ENCODE measurements around the gene CPNE9.

The CPNE9 gene

DNA sequence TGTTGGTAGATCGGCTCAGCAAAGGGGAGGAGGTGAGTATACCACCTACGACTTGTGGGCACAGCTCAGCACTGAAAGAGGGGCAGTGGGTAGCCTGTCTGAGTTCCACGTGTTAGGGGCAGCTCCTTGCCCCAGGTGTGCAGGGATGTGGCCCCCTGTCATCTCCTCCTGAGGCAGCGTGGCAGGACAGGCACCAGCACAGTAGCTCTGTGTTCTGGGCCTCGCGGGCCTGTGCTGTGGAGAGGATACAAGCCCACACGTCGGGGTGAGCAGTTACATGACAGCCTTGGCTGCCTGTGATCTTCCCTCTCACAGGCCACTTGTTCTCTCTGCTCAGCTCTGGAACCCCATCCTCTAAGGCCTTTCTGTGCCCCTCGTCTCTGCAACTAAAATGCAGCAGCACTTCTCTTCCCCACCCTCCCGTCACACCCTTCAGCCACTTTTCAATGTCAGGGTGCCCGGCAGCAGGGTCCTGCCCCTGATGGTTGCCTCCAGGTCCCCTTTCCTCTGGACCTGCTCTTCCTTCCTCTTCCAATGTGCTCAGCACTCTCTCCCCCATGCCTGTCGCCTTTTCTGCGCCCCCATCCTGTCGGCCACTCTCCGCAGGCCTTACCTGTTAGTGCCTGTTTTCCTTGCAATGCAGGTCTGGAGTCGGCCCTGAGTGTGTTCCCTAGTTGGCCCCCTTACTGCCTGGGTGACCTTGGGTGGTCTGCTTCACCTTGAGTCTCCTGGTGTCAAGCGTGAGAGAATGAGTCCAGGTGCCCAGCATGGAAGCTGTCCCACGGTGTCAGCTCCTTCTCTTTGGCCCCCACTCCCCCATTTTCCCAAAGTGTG is 18.2 kb upstream of the CPNE9 start:
- no peak for DNase-seq (ENCODE audit: low read depth, low spot score)
- no peak overlapping the region for H3K4me3 ChIP-seq (ENCODE audit: low read length)

DNA sequence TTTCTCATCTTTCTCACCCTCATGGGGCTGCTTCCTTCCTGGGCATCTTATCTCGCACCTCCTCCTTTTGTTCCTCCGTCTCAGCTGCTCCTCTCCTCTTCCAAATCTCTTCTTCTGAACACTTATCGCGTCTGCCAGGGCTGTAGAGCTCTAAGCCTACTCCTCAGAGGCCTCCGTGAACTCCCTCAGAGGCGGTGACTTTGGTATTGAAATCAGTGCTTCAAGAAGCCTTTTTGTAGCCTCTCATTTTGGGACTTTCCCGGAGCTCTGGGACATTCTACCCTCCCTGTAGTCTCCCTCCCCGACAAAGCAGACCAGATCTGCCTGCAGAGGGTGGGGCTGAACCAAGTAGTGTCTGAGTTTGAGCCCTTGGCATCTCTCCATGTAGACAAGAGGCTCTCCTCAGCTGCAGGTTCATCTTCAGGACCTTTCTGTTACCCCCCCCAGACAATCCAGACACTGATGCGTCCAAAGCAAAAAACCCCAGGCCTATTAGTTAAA is 17.5 kb upstream of the CPNE9 start:
- no peak overlapping the region for H3K4me3 ChIP-seq (ENCODE audit: low read length)
- no peak for DNase-seq (ENCODE audit: low read depth, low spot score)

DNA sequence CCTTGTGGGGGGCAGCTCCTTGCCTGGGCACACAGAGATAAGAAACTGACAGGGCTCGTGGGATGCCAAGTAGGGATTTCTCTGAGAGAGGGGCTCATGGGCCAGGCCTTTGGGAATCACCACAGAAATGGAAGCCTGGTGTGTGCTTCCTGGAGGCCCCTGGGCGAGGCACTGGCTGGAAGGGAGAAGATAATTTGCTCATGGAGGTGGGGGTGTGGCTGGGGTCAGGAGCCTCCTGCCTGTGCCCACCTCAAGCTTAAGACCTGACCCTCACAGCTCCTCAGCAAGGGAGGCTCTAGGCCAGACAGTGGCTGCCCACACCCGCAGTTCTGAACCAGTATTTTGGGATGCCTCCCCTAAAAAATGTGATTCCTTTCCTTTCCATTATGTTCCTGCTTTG is 16.9 kb upstream of the CPNE9 start:
- no peak overlapping the region for H3K4me3 ChIP-seq (ENCODE audit: low read length)
- DNase-seq (ENCODE audit: low read depth, low spot score), result no peak

DNA sequence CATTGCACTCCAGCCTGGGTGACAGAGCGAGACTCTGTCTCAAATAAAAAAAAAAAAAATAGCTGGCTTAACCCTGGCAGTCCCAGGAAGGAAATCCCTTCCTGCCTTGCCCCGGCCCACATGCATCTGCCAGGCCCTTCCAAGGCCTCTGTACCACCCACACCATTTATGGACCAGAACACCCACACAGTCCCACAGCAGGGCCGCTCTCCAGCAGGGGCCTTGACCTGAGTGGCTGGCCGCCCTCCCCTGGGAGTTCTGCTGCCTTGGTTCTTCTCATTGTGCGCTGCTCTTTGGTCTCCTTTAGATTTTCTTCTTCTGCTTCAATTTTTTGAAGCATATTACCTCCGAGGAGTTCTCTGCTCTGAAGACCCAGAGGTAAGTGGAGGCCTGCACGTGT is 16.1 kb upstream of the CPNE9 start:
- DNase-seq (ENCODE audit: low read depth, low spot score), result no peak
- H3K4me3 ChIP-seq (ENCODE audit: low read length), result no peak overlapping the region

DNA sequence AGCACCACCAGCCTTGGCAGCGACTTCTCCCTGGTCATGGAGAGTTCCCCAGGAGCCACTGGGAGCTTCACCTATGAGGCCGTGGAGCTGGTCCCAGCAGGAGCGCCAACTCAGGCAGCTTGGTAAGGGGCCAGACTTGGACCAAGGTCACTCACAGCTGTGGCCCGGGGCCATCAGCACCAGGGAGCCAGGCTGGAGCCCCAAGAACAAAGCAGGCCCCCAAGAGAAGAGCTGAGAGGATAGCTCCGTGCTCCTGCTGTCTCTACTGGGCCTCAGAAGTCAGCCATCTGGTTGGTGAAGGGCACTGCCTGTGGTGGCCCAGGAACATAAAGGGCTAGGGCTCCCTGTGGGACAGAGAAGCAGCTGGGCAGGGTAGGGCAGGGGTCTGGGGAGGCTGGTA is 14.7 kb upstream of the CPNE9 start:
- no peak overlapping the region for H3K4me3 ChIP-seq (ENCODE audit: low read length)
- no peak for DNase-seq (ENCODE audit: low read depth, low spot score)

DNA sequence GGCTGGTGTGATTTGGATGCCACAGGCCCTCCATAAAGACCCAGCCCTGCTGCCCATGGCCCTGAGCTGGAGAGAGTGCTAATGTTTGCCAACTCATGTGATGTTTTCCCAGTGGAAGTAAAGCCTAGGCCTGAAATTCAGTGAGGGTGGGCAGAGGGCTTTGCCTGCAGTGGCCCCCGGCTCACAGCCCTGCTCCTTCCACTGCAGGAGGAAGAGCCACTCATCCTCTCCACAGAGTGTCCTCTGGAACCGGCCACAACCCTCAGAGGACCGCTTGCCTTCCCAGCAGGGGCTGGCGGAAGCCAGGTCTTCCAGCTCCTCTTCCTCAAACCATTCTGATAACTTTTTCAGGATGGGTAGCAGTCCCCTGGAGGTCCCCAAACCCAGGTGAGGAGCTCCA is 13.9 kb upstream of the CPNE9 start:
- no peak for DNase-seq (ENCODE audit: low read depth, low spot score)
- no peak overlapping the region for H3K4me3 ChIP-seq (ENCODE audit: low read length)

DNA sequence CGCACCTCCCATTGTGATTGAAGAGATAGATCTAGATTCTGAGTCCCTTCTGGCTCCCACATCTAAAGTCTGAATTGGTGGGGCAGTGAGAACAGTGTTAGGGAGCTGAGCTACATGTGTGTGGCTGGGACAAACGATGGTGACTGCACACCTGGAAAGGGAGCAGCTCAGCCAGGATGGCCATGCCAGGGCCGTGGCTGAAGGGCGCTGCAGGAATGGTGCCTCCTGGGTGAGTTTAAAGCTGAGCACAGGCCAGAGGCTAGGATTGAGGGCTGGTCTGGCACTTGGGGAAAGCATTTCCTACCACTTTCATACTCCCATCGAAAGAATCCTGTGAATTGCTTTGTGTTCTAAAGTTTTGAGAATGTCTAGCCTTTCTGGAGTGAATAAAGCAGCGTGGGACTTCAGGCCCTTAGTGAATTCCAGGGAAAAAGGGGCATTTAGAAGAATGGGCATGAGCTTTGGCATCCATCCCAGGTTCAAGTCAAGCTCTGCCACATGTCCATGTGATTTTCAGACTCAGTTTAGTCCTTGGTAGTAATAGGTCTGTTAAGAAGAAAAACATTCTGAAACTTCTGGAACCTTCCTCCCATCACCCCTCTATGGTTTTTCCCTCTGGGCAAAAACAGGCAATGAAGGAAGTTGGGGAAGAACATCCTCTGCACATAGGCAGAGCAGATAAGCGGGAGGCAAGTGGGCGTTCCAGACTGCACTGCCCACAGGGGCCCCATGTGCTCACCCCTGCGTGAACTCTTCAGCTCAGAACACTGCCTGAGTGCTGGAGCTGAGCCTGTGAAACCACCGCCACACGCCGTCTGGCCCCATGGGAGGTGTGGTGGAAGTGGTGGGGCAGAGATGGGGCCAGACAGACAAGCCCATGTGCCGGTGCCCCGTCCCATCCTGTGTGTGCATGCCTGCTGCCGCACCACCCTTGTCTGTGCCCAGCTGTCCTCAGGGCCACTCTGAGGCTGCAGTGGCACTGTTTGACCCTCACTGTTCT is 12.9 kb upstream of the CPNE9 start:
- DNase-seq (ENCODE audit: low read depth, low spot score), result no peak

DNA sequence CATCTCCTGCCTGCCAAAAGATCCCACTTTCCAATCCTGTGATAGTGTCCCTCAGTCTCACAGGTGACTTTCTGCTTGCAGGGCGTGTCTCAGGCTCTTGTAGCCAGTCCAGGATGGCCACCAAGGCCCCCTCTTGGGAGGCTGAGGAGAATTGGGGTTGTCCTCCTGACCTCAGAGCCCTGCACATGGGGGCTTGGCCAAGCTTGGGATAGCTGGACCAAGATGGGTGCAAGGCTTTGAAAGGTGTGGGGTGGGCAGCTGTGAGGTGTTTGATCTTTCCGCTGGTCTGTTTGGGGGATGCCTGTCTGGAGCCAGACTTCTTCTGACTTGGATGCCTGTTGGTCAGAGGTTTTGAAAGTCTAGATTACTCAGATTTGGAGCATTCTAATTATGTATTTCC is 12.0 kb upstream of the CPNE9 start:
- DNase-seq (ENCODE audit: low read depth, low spot score), result no peak
- no peak overlapping the region for H3K4me3 ChIP-seq (ENCODE audit: low read length)

More for the DNA sequence above, 12.9 kb upstream of the CPNE9 start:
- no peak overlapping the region for H3K4me3 ChIP-seq (ENCODE audit: low read length)

DNA sequence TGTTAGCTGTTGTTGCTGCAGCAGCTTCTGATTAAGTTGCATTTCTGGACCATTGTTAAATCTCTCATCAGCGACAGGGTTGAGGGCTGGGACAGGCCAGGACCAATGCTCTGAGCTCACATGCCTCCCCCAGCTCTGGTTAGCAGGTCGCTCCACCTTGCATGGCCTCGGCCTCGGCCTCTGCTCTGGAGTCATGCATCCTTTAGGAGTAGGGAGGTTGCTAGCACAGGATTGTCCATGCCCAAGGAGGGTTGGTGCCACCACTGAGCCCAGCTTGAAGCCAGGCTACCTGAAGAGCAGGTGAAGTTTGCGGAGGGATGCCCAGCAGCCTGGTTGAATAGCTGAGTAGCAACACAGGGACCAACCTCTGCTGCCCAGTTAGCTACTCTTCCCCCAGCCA is 11.2 kb upstream of the CPNE9 start:
- no peak overlapping the region for H3K4me3 ChIP-seq (ENCODE audit: low read length)
- no peak for DNase-seq (ENCODE audit: low read depth, low spot score)

DNA sequence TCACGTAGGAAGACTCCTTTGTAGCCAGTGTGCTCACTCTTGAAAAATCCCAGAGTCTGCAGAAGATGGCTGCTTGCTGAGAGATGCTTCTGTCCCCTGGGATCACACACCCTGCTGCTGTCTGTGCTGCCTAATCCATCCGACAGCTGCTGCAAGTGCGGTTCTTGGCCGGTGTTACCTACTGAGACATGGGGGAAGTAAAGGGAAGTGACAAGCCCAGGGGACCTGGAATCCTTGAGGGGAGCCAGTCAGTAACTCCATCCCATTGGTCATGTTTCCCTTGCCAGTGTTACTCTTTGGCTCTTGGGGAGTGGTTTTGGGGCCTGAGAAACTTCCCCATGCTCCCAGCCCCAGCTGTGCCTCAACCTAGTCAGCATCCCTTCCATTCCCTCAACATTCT is 8.3 kb upstream of the CPNE9 start:
- no peak overlapping the region for H3K4me3 ChIP-seq (ENCODE audit: low read length)
- DNase-seq (ENCODE audit: low read depth, low spot score), result no peak

DNA sequence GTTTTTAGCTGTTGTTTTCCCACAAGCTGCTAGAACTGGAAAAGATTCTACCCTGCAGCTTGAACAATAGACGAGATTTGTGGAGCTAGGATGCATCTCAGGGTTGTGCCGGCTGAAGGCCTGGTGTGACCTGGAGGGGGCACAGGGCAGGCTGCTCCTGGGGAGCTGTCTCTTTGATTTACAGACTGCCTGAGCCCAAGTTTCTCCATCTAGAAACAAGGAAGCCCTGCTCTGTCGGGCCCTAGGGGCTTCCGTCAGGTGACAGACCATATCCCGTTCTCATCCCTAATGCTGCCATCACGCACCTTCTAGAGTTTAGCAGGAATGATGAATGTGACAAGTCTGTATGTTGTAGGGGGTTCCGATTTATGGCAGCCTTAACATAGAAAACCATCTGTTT is 7.9 kb upstream of the CPNE9 start:
- no peak overlapping the region for H3K4me3 ChIP-seq (ENCODE audit: low read length)
- no peak for DNase-seq (ENCODE audit: low read depth, low spot score)

DNA sequence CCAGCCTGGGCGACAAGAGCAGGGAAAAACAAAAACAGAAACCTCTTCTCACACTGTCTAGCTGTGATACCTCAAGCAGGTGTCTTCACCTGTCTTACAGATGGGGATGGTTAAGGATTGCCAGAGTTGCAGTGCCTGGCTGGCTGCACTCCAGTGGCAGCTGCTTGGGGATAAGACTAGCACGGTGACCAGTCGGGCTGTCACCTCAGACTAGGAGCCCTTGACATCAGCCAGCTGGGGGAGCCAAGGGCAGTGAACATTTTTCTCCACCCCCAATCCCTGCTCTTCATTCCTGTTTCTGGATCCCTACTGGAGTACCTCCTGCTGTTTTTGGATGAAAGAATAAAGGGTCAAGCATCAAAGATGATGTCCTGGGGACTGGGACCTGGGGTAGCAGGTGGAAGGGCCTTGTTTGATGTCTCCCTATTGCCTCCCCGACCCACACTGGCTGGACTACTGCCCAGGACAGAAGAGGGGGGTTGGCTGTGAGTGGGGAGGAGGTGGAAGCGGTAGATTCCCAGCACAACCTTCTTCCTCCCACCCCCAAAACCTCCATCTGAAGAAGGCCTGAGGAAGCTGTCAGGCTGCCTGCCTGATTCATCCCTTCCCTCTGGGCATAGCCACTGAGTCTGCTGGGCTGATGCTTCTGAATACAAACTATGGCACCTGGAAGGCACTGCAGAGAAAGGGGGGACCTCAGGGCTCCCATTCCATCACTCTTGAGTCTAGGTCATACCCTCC is 7.0 kb upstream of the CPNE9 start:
- DNase-seq (ENCODE audit: low read depth, low spot score), result no peak
- no peak overlapping the region for H3K4me3 ChIP-seq (ENCODE audit: low read length)

DNA sequence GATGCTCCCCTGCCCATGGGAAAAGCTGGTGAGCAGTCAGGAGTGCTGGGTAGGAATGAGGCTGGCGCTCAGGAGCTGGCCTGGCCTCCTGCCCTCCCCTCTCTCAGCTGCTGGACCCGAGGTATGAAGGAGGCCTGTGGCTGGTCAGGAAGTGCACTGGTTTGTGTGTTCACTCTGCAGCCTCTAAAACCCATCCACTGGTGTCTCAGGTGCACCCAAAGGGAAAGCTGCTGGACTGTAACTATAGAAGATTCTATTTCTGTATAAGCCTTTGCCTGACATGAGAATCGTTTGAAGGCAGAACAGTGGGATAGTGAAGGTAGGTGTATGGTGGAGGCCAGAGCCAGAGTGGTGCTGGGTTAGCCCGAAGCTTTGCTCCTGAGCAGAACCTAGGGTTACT is 5.7 kb upstream of the CPNE9 start:
- H3K4me3 ChIP-seq (ENCODE audit: low read length), result no peak overlapping the region
- DNase-seq (ENCODE audit: low read depth, low spot score), result no peak

DNA sequence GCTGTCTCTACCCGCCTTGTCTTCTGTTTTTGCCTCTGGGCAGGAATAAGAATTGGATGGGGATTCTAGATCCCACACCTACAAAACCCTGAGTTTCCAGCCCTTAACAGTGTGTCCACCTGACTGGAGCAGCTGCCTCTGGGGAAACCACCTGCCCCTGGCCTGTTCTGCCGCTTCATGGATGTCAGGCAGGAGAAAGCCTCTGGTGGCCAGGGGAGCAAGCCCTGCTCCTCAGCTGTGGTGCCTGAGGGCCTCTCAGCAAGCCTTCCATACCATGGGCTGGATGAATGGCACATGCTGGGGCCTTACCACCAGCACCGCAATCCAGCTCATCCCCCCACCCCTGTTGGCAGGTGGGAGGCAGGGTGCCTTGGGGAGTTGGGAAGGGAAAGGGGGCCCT is 5.3 kb upstream of the CPNE9 start:
- H3K4me3 ChIP-seq (ENCODE audit: low read length), result no peak overlapping the region
- DNase-seq (ENCODE audit: low read depth, low spot score), result no peak

DNA sequence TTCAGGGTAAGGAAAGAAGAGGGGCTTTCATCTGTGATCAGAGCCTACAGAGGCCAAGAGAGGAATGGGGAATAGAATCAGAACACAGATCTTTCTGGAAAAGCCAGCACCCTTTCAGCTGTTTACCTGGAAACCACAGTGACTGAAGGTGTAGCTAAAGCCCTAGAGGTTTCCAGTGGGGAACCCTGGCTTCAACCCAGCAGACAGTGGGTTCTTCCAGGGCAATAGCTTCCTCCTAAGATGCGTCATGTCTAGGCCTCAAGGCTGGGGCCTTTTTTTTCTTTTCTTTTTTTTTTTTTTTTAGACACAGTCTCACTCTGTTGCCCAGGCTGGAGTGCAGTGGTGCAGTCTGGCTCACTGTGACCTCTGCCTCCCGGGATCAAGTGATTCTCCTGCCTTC is 3.1 kb upstream of the CPNE9 start:
- H3K4me3 ChIP-seq (ENCODE audit: low read length), result no peak overlapping the region
- DNase-seq (ENCODE audit: low read depth, low spot score), result no peak

DNA sequence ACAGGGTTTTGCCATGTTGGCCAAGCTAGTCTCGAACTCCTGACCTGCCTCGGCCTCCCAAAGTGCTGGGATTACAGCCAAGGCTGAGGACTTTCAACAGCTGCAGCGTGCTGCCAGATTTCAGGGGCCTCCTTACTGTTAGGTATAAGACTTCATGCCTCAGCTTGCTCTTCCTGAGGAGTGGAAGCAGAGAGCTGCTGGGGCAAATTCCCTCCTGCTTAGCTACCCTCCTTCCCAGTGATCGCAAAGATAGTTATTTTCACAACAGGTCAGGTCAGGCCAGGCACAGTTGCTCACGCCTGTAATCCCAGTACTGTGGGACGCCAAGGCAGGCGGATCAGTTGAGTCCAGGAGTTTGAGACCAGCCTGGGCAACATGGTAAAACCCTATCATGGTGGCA is 2.6 kb upstream of the CPNE9 start:
- no peak overlapping the region for H3K4me3 ChIP-seq (ENCODE audit: low read length)
- DNase-seq (ENCODE audit: low read depth, low spot score), result no peak

DNA sequence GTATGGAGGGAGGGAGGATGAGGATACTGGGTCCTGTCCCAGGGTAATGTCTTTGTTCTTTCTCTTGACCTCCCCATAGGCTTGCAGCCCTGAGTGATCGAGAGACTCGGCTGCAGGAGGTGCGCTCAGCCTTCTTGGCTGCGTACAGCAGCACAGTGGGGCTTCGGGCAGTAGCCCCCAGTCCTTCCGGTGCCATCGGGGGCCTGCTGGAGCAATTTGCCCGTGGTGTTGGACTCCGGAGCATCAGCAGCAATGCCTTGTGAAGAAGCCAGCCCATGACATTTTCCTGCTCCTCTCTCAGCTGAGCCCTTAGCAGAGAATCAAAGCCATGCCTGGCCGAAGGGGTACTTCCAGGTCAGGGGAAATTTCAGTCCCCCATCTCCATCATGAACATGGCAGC is 1.9 kb upstream of the CPNE9 start:
- H3K4me3 ChIP-seq (ENCODE audit: low read length), result no peak overlapping the region
- no peak for DNase-seq (ENCODE audit: low read depth, low spot score)

DNA sequence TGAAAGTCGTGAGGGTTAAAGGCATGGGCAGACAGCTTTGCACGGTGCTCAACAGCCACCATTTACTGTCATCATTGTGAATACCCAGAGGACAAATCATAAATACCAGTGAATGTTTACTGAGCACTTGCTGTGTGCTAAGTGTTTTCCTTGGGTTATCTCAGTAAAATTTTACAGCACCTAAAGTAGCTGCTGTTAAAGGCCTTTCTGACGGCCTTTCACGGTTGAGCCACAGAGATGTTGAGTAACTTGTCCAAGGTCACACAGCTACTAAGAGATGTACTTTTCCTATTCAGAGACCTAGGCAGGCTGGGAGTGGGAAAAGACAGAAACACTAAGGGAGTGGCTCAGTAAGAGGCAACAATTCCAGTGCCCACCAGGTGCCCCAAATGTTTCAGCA is 393 bp upstream of the CPNE9 start:
- no peak overlapping the region for H3K4me3 ChIP-seq (ENCODE audit: low read length)
- no peak for DNase-seq (ENCODE audit: low read depth, low spot score)
